GM12878 (cell line): Measurements from ENCODE around the gene CLN6. TPM values are rescaled to one million over a fixed set of nuclear protein-coding genes. Genes with fewer than 3 reads are reported as not detected.

Experiments
- ATAC-seq: fragments of 200-7000 bp; cut with Tn5 transposase; 3 replicates; pipeline ENCODE4 v1.9.1; 2020; ENCODE audit warnings: mild to moderate bottlenecking, moderate library complexity
- BruUV-seq: library from RNA; stranded (reverse); fragments of 400-500 nt; replicated peaks from 2 replicates; lab custom pipeline; 2021; lab: Mats Ljungman, UMichigan
- CTCF ChIA-PET: fragments of 300-600 bp; sonication (Branson Sonifier 250); formaldehyde crosslinking; extraction: SDS; loops from one replicate; lab custom pipeline; 2021; ENCODE audit warnings: inconsistent platforms; lab: Yijun Ruan, JAX
- POLR2A ChIA-PET: fragments of 350-600 bp; formaldehyde crosslinking; extraction: SDS; loops from one replicate; lab custom pipeline; 2021; ENCODE audit warnings: inconsistent platforms; lab: Charles Lee
- RAD21 ChIA-PET: fragments of 300-600 bp; sonication (Branson Sonifier 250); formaldehyde crosslinking; loops from one replicate; lab custom pipeline; 2023; ENCODE audit warnings: antibody characterized with exemption; ENCODE audit not compliant: unreplicated experiment; lab: Charles Lee
- SMC1A ChIA-PET: fragments of 300-600 bp; sonication (Branson Sonifier 250); formaldehyde crosslinking; loops from one replicate; lab custom pipeline; 2023; ENCODE audit not compliant: unreplicated experiment, uncharacterized antibody; lab: Charles Lee
- DNase-seq: peaks from one replicate; pipeline ENCODE4 v3.0.0-alpha.2; 2011; ENCODE audit warnings: low read depth, low spot score
- FAIRE-seq: peaks from 3 replicates; lab custom pipeline; 2011; peaks lifted over from hg19 to GRCh38; lab: Jason Lieb, UNC
- H2AFZ ChIP-seq: 2 replicates; pipeline ENCODE4 v1.6.0; 2011; ENCODE audit warnings: low read depth, low read length, control low read depth; ENCODE audit not compliant: control insufficient read depth
- H3K27ac ChIP-seq: 2 replicates; pipeline ENCODE4 v1.5.1; 2011; ENCODE audit warnings: control low read depth; ENCODE audit not compliant: control insufficient read depth, insufficient read depth
- H3K27me3 ChIP-seq, 2 experiments: replicated peaks in 1 of 2; 2 replicates each; pipeline versions ENCODE4 v1.6.0 to v1.6.1; 2011; ENCODE audit warnings: low read length in 1 of 2; ENCODE audit not compliant: control insufficient read depth in 2 of 2, insufficient read depth in 2 of 2
- H3K36me3 ChIP-seq, 2 experiments: 2 replicates each; pipeline ENCODE4 v1.5.1; 2011; ENCODE audit warnings: low read length in 1 of 2; ENCODE audit not compliant: control insufficient read depth in 2 of 2, insufficient read depth in 2 of 2
- H3K4me1 ChIP-seq: 2 replicates; pipeline ENCODE4 v1.6.1; 2011; ENCODE audit warnings: mild to moderate bottlenecking, low read length, moderate library complexity, mixed read lengths; ENCODE audit not compliant: control insufficient read depth, insufficient read depth
- H3K4me2 ChIP-seq: 2 replicates; pipeline ENCODE4 v1.6.0; 2011; ENCODE audit warnings: control low read depth; ENCODE audit not compliant: control insufficient read depth, insufficient read depth
- H3K4me3 ChIP-seq: fragments of 200-600 bp; sonication (generic); 2 replicates; pipeline ENCODE4 v1.5.1; 2016
- H3K79me2 ChIP-seq: 2 replicates; pipeline ENCODE4 v1.6.0; 2011; ENCODE audit warnings: low read length; ENCODE audit not compliant: control insufficient read depth, insufficient read depth
- H3K9ac ChIP-seq: 2 replicates; pipeline ENCODE4 v1.8.0; 2011; ENCODE audit warnings: low read length, control low read depth, mixed read lengths; ENCODE audit not compliant: control insufficient read depth, insufficient read depth
- H3K9me3 ChIP-seq: replicated peaks from 3 replicates; pipeline ENCODE4 v1.5.1; 2011; ENCODE audit warnings: mild to moderate bottlenecking, low read length; ENCODE audit not compliant: control insufficient read depth, insufficient read depth
- H4K20me1 ChIP-seq: 2 replicates; pipeline ENCODE4 v1.6.0; 2011; ENCODE audit not compliant: control insufficient read depth, insufficient read depth
- BACH1 ChIP-seq: fragments of 450-650 bp; IDR thresholded peaks from 2 replicates; pipeline ENCODE4 v1.6.1; 2017; ENCODE audit warnings: mild to moderate bottlenecking, borderline replicate concordance
- CBX3 ChIP-seq: fragments of 200-600 bp; sonication (generic); IDR thresholded peaks from 2 replicates; pipeline ENCODE4 v1.6.1; 2016; ENCODE audit warnings: low read depth, borderline replicate concordance
- CEBPZ ChIP-seq: fragments of 150-350 bp; IDR thresholded peaks from 2 replicates; pipeline ENCODE4 v1.6.1; 2016; ENCODE audit warnings: low read depth, low read length
- CREB1 ChIP-seq: IDR thresholded peaks from 2 replicates; pipeline ENCODE4 v1.6.1; 2012; ENCODE audit warnings: low read depth, mild to moderate bottlenecking, inconsistent platforms
- CTCF ChIP-seq, 3 experiments: IDR thresholded peaks in 2 of 3; conservative IDR thresholded peaks in 1 of 3; 2 replicates each; pipeline ENCODE4 v1.5.1; 2011; ENCODE audit warnings: low read depth in 3 of 3, low read length in 3 of 3, mild to moderate bottlenecking in 3 of 3, control low read depth in 2 of 3, moderate library complexity in 2 of 3, inconsistent platforms in 1 of 3, mixed read lengths in 1 of 3; ENCODE audit not compliant: control insufficient read depth in 2 of 3, insufficient read depth in 1 of 3; ENCODE audit errors: extremely low read depth in 1 of 3
- E4F1 ChIP-seq: fragments of 450-650 bp; IDR thresholded peaks from 2 replicates; pipeline ENCODE4 v1.6.1; 2018; ENCODE audit warnings: borderline replicate concordance, mild to moderate bottlenecking; ENCODE audit not compliant: partially characterized antibody
- FOXM1 ChIP-seq: IDR thresholded peaks from 2 replicates; pipeline ENCODE4 v1.6.1; 2012; ENCODE audit warnings: low read depth, mild to moderate bottlenecking, inconsistent platforms, low read length, moderate library complexity
- NRF1 ChIP-seq: conservative IDR thresholded peaks from 2 replicates; pipeline ENCODE4 v1.6.1; 2011; ENCODE audit warnings: mild to moderate bottlenecking, low read depth, low read length, improper control_type of control experiment
- PML ChIP-seq: IDR thresholded peaks from 2 replicates; pipeline ENCODE4 v1.6.1; 2012; ENCODE audit warnings: low read length, inconsistent platforms
- RB1 ChIP-seq: fragments of 450-650 bp; formaldehyde crosslinking; IDR thresholded peaks from 2 replicates; pipeline ENCODE4 v1.6.1; 2017; ENCODE audit warnings: mild to moderate bottlenecking, borderline replicate concordance
- SMAD5 ChIP-seq: IDR thresholded peaks from 2 replicates; pipeline ENCODE4 v1.6.1; 2016; ENCODE audit warnings: antibody characterized with exemption, low read depth
- SUPT20H ChIP-seq: IDR thresholded peaks from 2 replicates; pipeline ENCODE4 v1.6.1; 2011; ENCODE audit warnings: low read depth, mild to moderate bottlenecking, low read length, moderate library complexity, borderline replicate concordance; ENCODE audit not compliant: control insufficient read depth
- ZBTB4 ChIP-seq: fragments of 450-650 bp; formaldehyde crosslinking; IDR thresholded peaks from 2 replicates; pipeline ENCODE4 v1.4.0; 2022; ENCODE audit warnings: mild to moderate bottlenecking, moderate library complexity
- WGBS: methylation state at CpG from one replicate; pipeline ENCODE4 v1.1.6; 2016; ENCODE audit warnings: low lambda C conversion rate; ENCODE audit not compliant: insufficient replicate concordance, insufficient coverage; ENCODE audit errors: missing lambda C conversion rate; 5-methylcytosine and 5-hydroxymethylcytosine counted together
- in situ Hi-C: fragments of 300-500 bp; cut with MboI; formaldehyde crosslinking; loops from 9 replicates; pipeline ENCODE4 v1.14.3; 2018; ENCODE audit warnings: mixed read lengths
- intact Hi-C: fragments of 100-400 bp; cut with micrococcal nuclease; formaldehyde crosslinking; loops from one replicate; pipeline ENCODE4 v1.14.2; 2022; ENCODE audit not compliant: unreplicated experiment
- polyA plus RNA-seq, 11 experiments: library from polyadenylated mRNA; depleted of rRNA in 4 of 11; unstranded in 6 of 11; stranded (reverse) in 5 of 11; fragments of >200 nt; fragmentation: Nextera tagmentation in 4 of 11; fragmentation: Illumina TruSeq in 1 of 11; extraction: Ambion mirVana in 4 of 11; extraction: Trizol in 1 of 11; gene quantifications; 1 replicate in 1 of 11; 2 replicates in 10 of 11; pipeline versions ENCODE4 v1.2.1 to v1.2.3, GENCODE V29; 2011 to 2016; ENCODE audit warnings: inconsistent platforms in 2 of 11, missing spikeins in 2 of 11, low read depth in 1 of 11
- total RNA-seq, 4 experiments: library from RNA; depleted of rRNA in 3 of 4; stranded (reverse); fragments of >200 nt in 3 of 4; fragmentation: Illumina TruSeq in 1 of 4; extraction: Trizol in 1 of 4; gene quantifications; 2 replicates each; pipeline versions ENCODE4 v1.2.1 to v1.2.3, GENCODE V29; 2013 to 2021

Gene CLN6
- total and polyA plus RNA-seq, 10 of the 15 experiments (the other 5 are each of a cell fraction or from before 2014, with no cell fraction given), result 0.74 to 69.0 (median 30.3) TPM

- no TSS peak for BruUV-seq
- RAD21 ChIA-PET, result interaction anchor here (0.9 kb wide), 1 partner anchor 48 kb away, joined by 3 read pairs; no protein-coding TSS in a partner anchor
- SMC1A ChIA-PET, result no interaction called here
- no peak overlapping the region for H3K9ac ChIP-seq
- intact Hi-C loops, result no loop called here
- H4K20me1 ChIP-seq, result no peaks in the 10 kb centered on the region
- WGBS, result 53% methylated on average over 4 of the region's 4 CpGs
- DNase-seq (no peak), ATAC-seq (0 out of 3 replicates have a peak, but pooled peaks have one; percentile 20), FAIRE-seq (no peak)
- H3K79me2 ChIP-seq, result no peaks in the 10 kb centered on the region
- no peak overlapping the region for H3K4me2 ChIP-seq
- no peak overlapping the region for H3K4me3 ChIP-seq
- POLR2A ChIA-PET, result no interaction called here
- no peak overlapping the region for H2AFZ ChIP-seq
- CTCF ChIA-PET, result no interaction called here
- H3K36me3 ChIP-seq, result no peaks in the 10 kb centered on the region
- H3K4me1 ChIP-seq, result no peaks in the 10 kb centered on the region
- no peaks in the 10 kb centered on the region for H3K9me3 ChIP-seq
- in situ Hi-C loops, result no loop called here
- H3K27me3 ChIP-seq, result no peaks in the 10 kb centered on the region; a peak in 2 of 4 replicates
- H3K27ac ChIP-seq, result no peak overlapping the region
- TF ChIP-seq PML, result no peak
- TF ChIP-seq SUPT20H, result no peak
- no peak for TF ChIP-seq NRF1
- no peak for TF ChIP-seq SMAD5
- no peak for TF ChIP-seq E4F1
- TF ChIP-seq CREB1, result no peak
- no peak for TF ChIP-seq ZBTB4
- no peak for TF ChIP-seq RB1
- TF ChIP-seq CBX3, result no peak
- TF ChIP-seq FOXM1, result no peak
- TF ChIP-seq CTCF (IDR thresholded peaks at IDR 0.05 in 2 of 3, conservative IDR thresholded peaks at IDR 0.05 in 1 of 3; ENCODE audit: control insufficient read depth in 2 of 3, extremely low read depth in 1 of 3, insufficient read depth in 1 of 3, low read depth in 3 of 3, low read length in 3 of 3), result no peak
- TF ChIP-seq BACH1, result no peak
- no peak for TF ChIP-seq CEBPZ
Measured at GRCh38 chr15:68258692-68259091, 29.2 kb upstream of the CLN6 start.
